NCI-H524 (cell line): ENCODE results near the gene SURF1.
"Not testable (repeated sequence)": the region's sequence is repeated elsewhere in the genome, so short reads cannot be mapped to it uniquely, and the experiment has no call there.

Experiments used
- DNase-seq, 2 experiments: peaks; one replicate each; lab custom pipeline; 2025; lab: John Stamatoyannopoulos, UW

The SURF1 gene, protein sequence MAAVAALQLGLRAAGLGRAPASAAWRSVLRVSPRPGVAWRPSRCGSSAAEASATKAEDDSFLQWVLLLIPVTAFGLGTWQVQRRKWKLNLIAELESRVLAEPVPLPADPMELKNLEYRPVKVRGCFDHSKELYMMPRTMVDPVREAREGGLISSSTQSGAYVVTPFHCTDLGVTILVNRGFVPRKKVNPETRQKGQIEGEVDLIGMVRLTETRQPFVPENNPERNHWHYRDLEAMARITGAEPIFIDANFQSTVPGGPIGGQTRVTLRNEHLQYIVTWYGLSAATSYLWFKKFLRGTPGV

GRCh38 chr9:133356391-133357091 is at the start of gene SURF1, which contains the start of gene SURF2:
TSS of gene SURF1 (minus strand) at chr9:133356487. CDS start at chr9:133356453, 34 bp downstream.
TSS of gene SURF2 (plus strand) at chr9:133356550. CDS start at chr9:133356593, 43 bp downstream.
- DNase-seq, result peak; percentile 39 to 79

DNA sequence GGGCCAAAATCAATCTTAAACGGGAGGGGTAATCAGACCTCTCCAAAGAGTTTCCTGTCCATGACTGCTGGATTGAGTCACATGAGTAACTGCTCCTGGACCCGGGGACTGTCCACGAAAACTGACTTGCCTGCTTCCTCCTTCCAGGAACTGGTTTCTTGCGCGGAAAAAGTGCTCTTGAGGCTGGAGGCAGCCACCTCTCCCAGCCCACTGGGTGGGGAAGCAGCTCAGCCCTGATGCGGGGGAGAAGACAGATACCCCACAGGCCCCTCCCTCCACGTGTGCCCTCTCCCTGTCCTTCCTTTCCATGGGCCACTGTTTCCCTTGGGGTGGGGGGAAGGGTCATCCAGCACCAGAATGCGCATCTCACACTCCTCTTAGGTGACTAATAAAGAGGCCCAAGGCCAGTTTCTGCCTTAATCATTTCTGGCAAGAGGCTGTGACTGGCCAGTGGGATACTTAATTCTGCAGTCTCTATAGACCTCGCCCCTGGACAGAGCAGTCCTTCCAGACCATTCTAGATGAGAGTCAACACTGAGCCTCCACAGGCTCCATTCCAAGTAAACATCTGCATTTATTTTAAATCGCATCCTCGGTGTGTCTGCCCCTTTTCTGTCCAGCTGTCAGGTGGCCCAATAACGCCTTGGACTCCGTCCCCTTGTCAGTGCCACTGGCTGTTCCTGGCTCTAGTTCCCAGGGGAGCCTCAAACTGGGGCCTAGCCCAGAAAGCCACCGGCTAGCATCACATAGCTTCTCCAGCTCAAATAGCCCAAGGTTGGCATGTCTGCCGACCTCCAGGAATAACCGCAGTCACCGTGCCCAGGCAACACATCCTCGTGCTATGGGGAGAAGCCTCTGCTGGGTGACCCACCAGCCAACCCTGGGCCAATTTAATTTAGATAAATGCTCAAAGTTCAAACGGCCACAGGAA is 49.5 kb upstream of the SURF1 start:
- DNase-seq, result no peak

GRCh38 chr9:133404454-133405002 is 48.2 kb upstream of the SURF1 start:
- DNase-seq, result no peak

- DNase-seq, result peak in 1 of 2 experiments; percentile 56
These were observed 47.6 kb upstream of the SURF1 start for GRCh38 chr9:133403766-133404453.

GRCh38 chr9:133402689-133403088 is 46.4 kb upstream of the SURF1 start:
- no peak for DNase-seq

- DNase-seq, result no peak
These were observed 45.3 kb upstream of the SURF1 start for GRCh38 chr9:133401588-133401987.

GRCh38 chr9:133400292-133400691 is 44.0 kb upstream of the SURF1 start:
- no peak for DNase-seq

- no peak for DNase-seq
These were observed 41.6 kb upstream of the SURF1 start for GRCh38 chr9:133397895-133398294.

DNA sequence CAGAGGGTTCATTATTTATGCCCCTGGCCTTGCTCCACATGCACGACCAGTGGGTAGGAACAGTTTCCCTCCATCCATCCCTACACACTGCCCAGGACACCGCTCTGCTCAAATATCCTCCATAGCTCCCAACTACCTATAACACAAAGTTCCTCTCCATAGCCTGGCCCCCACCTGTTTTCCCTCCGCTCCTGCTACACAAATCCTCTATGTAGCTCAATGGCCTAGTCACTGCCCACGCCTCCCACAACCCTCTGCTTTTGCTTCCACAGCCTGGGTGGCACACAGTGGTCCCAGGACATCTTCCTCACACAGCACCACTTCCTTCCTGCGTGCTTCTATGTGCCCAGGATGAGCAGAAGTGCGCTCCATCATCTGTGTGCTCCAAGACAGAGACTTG is 41.1 kb upstream of the SURF1 start:
- no peak for DNase-seq

GRCh38 chr9:133396952-133397351 is 40.7 kb upstream of the SURF1 start:
- DNase-seq, result peak; percentile 72 to 93

- no peak for DNase-seq
These were observed 38.5 kb upstream of the SURF1 start for GRCh38 chr9:133394687-133395271.

DNA sequence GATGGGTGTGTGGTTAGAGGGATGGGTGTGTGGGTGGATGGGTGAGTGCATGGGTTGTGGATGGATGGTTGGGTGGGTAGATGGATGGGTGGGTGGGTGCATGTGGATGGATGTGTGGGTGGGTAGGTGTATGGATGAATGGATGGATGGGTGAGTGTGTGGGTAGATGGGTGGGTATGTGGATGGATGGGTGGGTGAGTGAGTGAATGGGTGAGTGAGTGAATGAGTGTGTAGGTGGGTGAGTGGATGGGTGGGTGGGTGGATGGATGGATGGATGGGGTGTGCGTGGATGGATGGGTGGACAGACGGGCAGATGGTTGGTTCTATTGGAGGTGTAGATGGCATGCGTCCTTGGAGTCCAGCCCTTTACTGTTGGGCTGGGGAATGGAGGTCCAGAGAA is 37.1 kb upstream of the SURF1 start:
- no peak for DNase-seq

DNA sequence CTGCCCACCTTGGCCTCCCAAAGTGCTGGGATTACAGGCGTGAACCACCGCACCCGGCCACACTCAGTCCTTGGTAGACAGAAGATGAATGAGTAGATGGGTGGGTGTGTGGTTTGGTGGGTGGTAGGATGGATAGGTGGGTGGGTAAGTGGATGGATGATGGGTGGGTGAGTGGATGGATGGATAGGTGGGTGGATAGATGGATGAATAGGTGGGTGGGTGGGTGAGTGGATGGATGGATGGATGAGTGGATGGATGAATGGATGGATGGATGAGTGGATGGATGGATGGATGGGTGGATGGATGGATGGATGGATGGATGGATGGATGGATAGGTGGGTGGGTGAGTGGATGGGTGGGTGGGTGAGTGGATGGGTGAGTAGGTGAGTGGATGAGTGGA is 36.0 kb upstream of the SURF1 start:
- DNase-seq, result not testable (repeated sequence)

GRCh38 chr9:133391449-133391848 is 35.2 kb upstream of the SURF1 start:
- not testable (repeated sequence) for DNase-seq

- DNase-seq, result no peak
These were observed 34.4 kb upstream of the SURF1 start for GRCh38 chr9:133390713-133391112.

DNA sequence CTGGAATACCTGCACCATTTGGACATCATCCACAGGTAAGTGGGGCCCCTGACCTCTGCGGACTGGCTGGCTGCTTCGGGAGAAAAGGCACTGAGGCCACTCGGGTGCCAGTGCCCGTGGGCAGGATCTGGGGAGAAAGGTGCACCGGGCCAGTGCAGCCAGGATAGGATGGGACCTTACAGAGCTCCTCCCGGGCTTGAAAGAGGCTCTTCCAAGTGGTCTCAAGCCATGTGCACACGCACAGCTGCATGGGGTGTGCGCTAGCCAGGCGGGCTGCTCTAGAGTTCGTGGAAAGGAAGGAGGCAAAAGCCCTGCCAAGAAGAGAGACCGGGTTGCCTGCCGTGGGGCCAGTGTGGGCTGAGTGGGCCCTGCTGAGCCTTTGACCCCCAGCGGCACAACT is 33.3 kb upstream of the SURF1 start:
- no peak for DNase-seq

DNA sequence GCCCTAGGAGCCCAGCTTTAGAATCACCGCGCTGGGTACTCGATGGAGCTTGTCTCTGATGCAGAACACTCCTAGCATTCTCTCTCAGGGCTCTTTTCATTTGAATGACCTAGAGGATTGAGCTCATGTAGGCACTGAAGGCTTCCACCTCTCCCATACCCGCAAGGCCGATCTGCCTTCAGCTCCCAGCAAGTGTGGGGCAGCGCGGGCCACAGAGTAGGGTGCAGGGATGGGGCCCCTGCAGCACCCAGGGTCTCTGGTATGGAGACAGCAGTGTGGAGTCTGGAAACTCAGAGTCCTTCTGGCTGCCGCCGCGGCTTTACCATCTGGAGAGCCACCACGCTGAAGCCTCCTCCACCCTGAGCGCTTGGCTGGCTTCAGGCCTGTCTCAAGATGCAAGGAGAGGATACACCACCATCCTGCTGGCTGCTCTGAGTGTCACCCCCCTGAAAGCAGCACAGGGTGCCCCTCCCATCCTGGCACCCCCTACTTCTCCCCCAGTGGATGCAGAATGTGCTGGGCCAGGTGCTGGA is 32.8 kb upstream of the SURF1 start:
- DNase-seq, result peak in 1 of 2 experiments; percentile 76

GRCh38 chr9:133387680-133388079 is 31.4 kb upstream of the SURF1 start:
- no peak for DNase-seq

- no peak for DNase-seq
These were observed 30.1 kb upstream of the SURF1 start for GRCh38 chr9:133386338-133386737.

GRCh38 chr9:133385452-133385851 is 29.2 kb upstream of the SURF1 start:
- DNase-seq, result no peak
